IPS DF 4.7 (cell line): Measurements from ENCODE around the gene ZNF580.

Experiments
- DNase-seq: peaks from one replicate; pipeline ENCODE4 v3.0.0-alpha.2; 2013; ENCODE audit warnings: low spot score; ENCODE audit errors: extremely low read depth

ZNF580 gene

GRCh38 chr19:55623130-55623529, 17.7 kb upstream of the ZNF580 start:
- no peak for DNase-seq

DNA sequence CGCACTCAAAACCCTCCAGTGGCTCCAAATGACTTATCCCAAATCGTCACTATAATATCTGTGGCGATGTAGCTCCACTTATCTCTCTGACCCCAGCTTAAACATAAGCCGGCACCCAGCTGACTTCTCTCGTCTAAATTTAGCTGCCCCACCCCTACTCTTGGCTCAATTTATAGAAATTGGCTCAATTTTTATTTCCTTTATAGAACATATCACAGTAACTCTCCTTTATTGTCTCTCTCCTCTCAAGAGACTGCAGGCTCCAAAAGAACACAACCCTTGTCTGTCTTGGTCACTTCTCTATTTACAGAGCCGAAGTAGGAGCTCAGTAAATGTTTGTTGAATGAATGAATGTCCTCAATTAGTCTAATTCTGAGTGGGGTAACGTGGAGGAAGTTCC, 17.2 kb upstream of the ZNF580 start:
- no peak for DNase-seq

- DNase-seq = no peak
Measured at GRCh38 chr19:55624109-55625003, 16.4 kb upstream of the ZNF580 start, which contains the start of gene ZNF784. ZNF784 (minus strand) TSS chr19:55624566; CDS start chr19:55624561, 5 bp downstream.

- DNase-seq = no peak
Measured at GRCh38 chr19:55625004-55625326, 15.8 kb upstream of the ZNF580 start.

GRCh38 chr19:55626350-55626749, 14.5 kb upstream of the ZNF580 start:
- no peak for DNase-seq

GRCh38 chr19:55632463-55632834, 8.4 kb upstream of the ZNF580 start:
- DNase-seq = no peak

GRCh38 chr19:55633861-55634260, 6.9 kb upstream of the ZNF580 start:
- no peak for DNase-seq

- DNase-seq = no peak
Measured at GRCh38 chr19:55635334-55635717, 5.5 kb upstream of the ZNF580 start.

- DNase-seq = no peak
Measured at GRCh38 chr19:55635856-55636440, 4.9 kb upstream of the ZNF580 start.

DNA sequence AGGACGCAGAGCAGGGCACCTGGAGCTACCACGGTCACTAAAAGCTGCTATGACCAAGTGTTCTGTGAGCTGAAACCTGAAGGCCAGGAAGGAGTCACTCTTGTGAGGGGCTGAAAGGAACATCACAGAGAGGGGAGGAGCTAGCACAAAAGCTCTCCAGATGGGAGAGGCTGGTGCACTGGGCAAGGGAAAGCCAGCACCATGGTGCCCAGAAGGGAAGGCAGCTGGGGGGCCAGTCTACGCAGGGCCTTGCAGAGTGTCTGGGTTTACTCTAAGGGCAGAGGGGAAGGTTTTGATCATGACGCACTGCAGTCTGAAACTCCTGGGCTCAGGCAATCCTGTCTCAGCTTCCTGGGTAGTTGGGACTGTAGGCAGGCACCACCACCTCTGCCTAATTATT, 4.1 kb upstream of the ZNF580 start:
- DNase-seq = no peak

DNA sequence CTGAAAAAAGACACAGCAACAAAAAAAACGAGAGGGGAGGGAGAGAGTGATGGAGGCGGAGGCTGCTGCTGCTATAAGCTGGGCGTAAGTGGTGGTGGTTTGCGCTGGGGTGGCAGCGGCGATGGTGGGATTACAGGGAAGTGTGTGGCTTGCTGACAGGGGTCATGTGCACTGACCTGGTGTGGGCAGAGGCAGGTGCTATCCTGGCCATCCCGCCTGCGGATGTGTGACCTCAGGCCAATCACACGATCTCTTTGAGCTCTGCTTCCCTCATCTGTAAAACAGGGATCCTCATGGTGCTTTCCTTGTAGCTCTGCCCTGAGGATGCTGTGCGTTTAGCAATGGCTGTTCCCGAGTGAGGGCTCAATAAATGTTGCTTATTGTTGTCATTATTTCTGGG, 3.3 kb upstream of the ZNF580 start:
- no peak for DNase-seq

- DNase-seq = no peak
Measured at GRCh38 chr19:55638864-55639359, 1.9 kb upstream of the ZNF580 start.

DNA sequence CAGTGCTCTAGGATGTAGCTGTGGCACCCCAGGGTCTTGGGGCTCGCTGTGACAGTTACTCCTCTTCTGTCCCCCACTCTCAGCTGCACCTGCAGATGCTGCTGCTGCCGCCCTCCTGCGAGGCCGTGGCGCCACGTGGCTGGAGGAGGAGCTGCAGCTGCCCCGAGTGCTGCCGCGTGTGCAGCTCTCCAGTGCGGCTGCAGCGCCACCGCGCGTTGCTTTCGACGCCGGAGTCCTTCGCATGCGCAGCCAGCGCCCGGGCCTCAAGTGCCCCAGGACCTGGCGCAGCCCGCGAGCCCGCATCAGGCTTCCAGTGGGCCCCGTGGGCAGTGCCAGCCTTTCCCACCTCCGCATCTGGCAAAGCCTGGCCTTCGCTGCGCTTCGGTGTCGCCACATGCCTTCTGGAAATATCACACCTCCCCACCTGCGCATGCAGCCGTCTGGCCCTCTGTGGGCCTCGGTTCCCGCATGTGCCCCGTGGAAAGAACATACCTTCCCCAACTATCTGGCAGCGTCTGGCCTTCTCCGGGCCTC, 692 bp upstream of the ZNF580 start:
- DNase-seq = no peak

- DNase-seq = no peak
Measured at GRCh38 chr19:55641426-55642152, 787 bp downstream of the ZNF580 start.

DNA sequence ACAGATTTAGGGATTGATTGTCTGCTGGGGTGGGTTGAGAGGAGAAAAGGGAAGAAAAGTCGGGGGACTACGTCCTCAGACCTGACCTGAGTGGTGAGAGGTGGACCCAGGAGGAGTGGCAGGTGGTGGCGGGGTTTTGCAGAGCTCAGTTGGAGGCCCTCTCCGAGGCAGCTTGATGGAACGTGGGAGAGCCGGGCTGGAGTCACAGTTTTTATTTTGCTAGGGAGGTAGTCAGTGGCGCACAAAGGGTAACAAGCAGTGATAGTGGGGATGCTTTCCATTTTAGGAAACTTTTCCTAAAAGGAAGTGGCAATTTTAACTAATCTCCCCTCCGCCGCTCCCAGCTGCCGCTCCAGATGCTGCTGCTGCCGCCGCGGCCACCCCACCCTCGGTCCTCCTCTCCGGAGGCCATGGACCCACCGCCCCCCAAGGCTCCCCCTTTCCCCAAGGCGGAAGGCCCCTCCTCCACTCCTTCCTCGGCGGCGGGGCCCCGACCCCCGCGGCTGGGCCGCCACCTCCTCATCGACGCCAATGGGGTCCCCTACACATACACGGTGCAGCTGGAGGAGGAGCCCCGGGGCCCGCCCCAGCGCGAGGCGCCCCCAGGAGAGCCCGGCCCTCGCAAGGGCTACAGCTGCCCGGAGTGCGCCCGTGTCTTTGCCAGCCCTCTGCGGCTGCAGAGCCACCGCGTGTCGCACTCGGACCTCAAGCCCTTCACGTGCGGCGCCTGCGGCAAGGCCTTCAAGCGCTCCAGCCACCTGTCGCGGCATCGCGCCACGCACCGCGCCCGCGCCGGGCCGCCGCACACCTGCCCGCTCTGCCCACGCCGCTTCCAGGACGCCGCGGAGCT, 1.6 kb downstream of the ZNF580 start:
- no peak for DNase-seq

DNA sequence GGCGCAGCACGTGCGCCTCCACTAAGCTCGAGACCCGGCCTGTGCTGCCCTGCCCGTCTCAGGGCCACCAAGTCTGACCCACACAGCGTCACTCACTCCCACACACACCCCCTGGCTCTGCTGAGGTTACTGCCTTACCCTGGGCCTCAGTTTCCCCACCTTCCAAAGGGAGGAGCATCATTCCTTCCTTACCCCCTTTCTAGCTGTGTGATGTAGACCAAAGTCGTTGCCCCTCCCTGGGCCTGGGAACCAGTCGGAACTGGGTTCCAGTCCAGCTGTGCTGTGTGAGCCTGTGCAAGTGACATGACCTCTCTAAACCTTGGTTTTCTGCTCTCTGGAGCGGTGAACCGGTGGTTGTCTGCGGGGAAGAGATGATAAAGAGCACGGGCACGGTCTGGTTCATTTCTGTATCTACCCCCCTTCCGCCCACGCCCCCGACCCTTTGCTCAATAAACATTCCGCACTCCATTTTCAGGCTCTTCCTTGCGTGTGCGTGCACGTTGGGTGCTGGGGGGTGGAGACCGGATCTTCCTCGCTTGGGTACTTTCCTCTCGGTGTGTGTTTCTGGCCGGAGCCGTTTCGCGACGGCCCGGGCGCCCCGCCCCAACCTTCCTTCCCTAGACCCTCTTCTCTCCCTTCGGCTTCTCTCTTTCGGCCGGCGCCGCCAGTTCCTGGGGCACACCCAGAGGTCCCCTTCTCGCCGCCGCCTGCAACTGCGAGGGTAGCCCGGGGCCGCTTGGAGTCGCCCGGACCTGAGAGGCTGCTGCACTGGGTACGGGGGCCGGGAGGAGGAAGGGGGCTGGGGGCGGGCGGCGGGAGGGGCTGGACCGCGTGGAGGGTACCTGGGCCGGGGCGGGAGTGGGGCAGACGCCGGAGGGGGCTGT, 2.4 kb downstream of the ZNF580 start, which contains the start of gene ZNF581:
Gene ZNF581 (plus strand): TSS at position 647 of the 884 bp plus-strand sequence. CDS start 923 bp downstream, outside the sequence.
- no peak for DNase-seq

DNA sequence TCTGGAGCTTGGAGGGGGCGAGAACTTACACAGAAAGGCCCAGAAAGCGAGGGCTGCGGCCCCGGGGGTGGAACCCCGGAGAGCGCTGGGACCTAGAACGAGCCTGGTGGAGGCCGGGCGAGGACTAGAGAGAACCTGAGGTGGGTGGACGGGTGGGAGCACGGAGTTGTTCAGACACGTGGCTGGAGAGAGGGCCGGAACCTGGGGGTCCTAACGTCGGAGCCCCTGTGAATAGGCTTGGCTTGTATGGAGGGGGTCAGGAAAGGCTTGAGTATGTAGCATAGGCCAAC, 3.0 kb downstream of the ZNF580 start:
- DNase-seq = no peak

DNA sequence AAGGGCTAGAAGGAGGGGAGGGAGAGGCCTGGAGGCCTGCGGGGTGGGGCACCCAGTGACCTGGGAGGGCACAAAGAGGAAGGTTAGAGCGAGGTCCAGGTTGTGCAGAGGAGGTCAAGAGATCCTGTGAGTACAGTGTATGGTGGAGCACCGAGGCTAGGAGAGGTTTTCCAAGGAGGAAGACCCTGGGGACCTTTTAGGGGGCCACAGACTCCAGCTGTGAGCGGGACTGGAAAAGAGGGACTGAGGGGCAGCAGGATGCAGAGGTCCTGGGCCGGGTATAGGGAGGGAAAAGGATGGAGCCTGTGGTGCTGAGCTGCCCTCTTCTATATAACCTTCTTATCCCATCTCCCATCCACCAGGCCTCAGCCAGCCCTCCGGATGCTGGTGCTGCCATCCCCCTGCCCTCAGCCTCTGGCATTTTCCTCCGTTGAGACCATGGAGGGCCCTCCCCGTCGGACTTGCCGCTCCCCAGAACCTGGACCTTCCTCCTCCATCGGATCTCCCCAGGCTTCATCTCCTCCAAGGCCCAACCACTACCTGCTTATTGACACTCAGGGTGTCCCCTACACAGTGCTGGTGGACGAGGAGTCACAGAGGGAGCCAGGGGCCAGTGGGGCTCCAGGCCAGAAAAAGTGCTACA, 3.5 kb downstream of the ZNF580 start:
- no peak for DNase-seq

- no peak for DNase-seq
Measured at GRCh38 chr19:55644842-55645511, 4.2 kb downstream of the ZNF580 start.
